Measurements from ENCODE around the gene SAMD3. TPM values are rescaled to one million over a fixed set of nuclear protein-coding genes. Genes with fewer than 3 reads are reported as not detected.

SAMD3 gene
- total and polyA plus RNA-seq, 11 donors = 0.06 to 4.2 (median 0.68) TPM; not detected in 4

DNA sequence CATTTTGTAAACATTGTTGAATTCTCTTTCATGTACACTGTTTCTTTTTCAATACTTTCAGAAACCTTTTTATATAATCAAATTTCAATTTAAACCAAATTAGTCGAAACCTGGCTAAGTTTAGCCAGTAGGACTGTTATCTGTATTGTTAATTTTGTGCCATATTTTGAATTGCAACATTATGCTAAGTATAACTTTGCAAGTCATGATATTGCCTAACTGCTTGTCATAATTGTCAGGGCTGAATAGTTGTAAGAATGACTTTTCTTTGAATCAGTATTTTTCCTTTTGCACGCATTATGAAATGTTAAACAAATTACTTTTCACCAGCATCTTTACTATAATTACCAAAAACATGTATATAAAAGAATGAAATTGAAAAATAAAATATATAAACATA lies 82.7 kb downstream of the SAMD3 start:
- no peaks in the 10 kb centered on the region for H3K27me3 ChIP-seq
- TF ChIP-seq, protein P1, sequence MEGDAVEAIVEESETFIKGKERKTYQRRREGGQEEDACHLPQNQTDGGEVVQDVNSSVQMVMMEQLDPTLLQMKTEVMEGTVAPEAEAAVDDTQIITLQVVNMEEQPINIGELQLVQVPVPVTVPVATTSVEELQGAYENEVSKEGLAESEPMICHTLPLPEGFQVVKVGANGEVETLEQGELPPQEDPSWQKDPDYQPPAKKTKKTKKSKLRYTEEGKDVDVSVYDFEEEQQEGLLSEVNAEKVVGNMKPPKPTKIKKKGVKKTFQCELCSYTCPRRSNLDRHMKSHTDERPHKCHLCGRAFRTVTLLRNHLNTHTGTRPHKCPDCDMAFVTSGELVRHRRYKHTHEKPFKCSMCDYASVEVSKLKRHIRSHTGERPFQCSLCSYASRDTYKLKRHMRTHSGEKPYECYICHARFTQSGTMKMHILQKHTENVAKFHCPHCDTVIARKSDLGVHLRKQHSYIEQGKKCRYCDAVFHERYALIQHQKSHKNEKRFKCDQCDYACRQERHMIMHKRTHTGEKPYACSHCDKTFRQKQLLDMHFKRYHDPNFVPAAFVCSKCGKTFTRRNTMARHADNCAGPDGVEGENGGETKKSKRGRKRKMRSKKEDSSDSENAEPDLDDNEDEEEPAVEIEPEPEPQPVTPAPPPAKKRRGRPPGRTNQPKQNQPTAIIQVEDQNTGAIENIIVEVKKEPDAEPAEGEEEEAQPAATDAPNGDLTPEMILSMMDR (IDR thresholded peaks at IDR 0.05) = no peak
- TF ChIP-seq POLR2A (IDR thresholded peaks at IDR 0.05) = no peak
- H3K27ac ChIP-seq = no peak overlapping the region
- no peak for ATAC-seq
- peaks cover 0 to 19% (median 0%) of the 10 kb centered on the region in 9 donors for H3K36me3 ChIP-seq
- H3K4me3 ChIP-seq = no peak overlapping the region
- no peak for DNase-seq
- intact Hi-C loops (cut with DNase I) = no loop called here
- no peaks in the 10 kb centered on the region for H3K4me1 ChIP-seq
- 88 to 92% (median 91%) methylated on average over 2 of the region's 2 CpGs for whole genome bisulfite sequencing, 4 donors
- no peaks in the 10 kb centered on the region for H3K9me3 ChIP-seq

DNA sequence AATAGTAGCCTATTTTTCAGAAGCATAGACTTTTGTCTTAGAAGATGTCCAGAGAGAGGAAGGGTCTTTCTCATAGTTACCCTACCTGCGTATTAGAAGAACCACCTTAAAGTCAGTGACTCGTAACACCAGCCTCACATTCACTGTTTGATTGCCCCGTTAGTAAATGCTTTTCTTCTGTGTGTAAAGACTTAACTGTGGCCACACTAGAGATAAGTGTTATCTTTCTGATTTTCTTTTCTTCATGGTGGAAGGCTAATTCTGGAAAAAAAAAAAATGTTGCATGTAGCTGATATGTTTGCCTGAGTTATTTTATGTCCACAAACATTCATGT lies 83.9 kb downstream of the SAMD3 start:
- Histone ChIP-seq H3K36me3 (peaks cover 0 to 19% (median 3%) of the 10 kb centered on the region in 9 donors), H3K27ac (no peak overlapping the region), H3K27me3 (no peaks in the 10 kb centered on the region), H3K9me3 (no peaks in the 10 kb centered on the region), H3K4me1 (peaks cover 0 to 8% (median 0%) of the 10 kb centered on the region in 12 donors), H3K4me3 (no peak overlapping the region)
- intact Hi-C loops (cut with DNase I) = no loop called here
- DNase-seq = no peak
- WGBS, 4 donors = 71 to 86% (median 81%) methylated on average over 3 of the region's 3 CpGs
- TF ChIP-seq, protein P1 (IDR thresholded peaks at IDR 0.05) = no peak
- TF ChIP-seq POLR2A (IDR thresholded peaks at IDR 0.05) = no peak
- ATAC-seq = no peak

DNA sequence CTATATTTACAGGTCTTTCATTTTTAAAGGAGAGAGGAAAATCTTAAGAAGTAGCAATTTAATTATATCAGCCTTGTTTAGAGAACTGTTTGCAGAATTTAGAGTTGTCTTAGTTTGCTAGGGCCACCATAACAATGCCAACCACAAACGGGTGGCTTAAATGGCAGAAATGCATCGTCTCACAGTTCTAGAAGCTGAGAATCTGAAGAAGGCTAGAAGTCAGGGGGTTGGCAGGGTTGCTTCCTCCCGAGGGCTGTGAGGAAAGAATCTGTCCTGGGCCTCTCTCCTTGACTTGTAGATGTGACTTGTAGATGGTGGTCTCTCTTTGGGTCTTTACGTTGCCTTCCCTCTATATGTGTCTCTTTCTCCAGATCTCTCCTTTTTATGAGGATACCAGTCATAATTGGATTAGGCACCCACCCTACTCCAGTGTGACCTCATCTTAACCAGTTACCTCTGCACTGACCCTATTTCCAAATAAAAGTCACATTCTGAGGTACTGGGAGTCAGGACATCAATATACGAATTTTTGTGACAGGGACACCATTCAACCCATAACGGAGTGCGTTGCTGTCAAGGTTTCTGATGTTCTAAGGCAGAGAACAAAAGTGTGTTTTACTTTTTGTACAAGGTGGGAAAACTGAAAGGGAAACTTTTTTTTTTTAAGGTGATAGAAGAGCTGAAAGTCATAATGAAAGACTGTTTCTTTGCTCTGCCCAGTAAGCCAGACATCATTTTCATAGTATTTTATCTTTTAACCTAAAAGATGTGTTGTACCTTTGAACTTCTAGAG lies 84.4 kb downstream of the SAMD3 start:
- DNase-seq (no peak), ATAC-seq (no peak)
- intact Hi-C loops (cut with DNase I) = no loop called here
- H3K27me3 ChIP-seq = no peaks in the 10 kb centered on the region
- no peak for TF ChIP-seq POLR2A (IDR thresholded peaks at IDR 0.05)
- TF ChIP-seq, protein P1 (IDR thresholded peaks at IDR 0.05) = no peak
- peaks cover 0 to 19% (median 3%) of the 10 kb centered on the region in 9 donors for H3K36me3 ChIP-seq
- no peak overlapping the region for H3K4me3 ChIP-seq
- H3K4me1 ChIP-seq = peaks cover 0 to 9% (median 0%) of the 10 kb centered on the region in 12 donors
- H3K9me3 ChIP-seq = no peaks in the 10 kb centered on the region
- 75 to 93% (median 84%) methylated on average over 7 of the region's 7 CpGs for WGBS, 4 donors
- no peak overlapping the region for H3K27ac ChIP-seq

DNA sequence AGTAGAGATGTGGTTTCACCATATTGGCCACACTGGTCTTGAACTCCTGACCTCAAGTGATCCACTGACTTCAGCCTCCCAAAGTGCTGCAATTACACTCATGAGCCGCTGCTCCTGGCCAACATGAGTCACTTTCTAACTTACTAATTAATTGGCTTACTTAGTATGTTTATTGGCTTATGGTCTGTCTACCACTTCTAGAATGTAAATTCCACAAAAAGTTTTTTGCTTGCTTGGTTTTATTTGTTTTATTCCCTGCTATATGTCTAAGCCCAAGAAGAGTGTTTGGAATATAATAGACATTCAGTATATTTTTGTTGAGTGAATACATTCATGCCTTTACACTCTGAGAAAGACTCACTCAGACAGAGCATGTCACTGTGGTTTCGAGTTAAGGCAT lies 86.0 kb downstream of the SAMD3 start:
- intact Hi-C loops (cut with DNase I) = no loop called here
- Histone ChIP-seq H3K9me3 (no peaks in the 10 kb centered on the region), H3K4me3 (no peak overlapping the region), H3K27me3 (no peaks in the 10 kb centered on the region), H3K36me3 (peaks cover 0 to 19% (median 3%) of the 10 kb centered on the region in 9 donors), H3K27ac (no peak overlapping the region), H3K4me1 (peaks cover 0 to 9% (median 0%) of the 10 kb centered on the region in 12 donors)
- DNase-seq = no peak
- TF ChIP-seq POLR2A (IDR thresholded peaks at IDR 0.05) = no peak
- TF ChIP-seq, protein P1 (IDR thresholded peaks at IDR 0.05) = no peak
- WGBS, 4 donors = 94 to 100% (median 95%) methylated on average over 2 of the region's 2 CpGs
- ATAC-seq = no peak

Measured in heart left ventricle (tissue), 16 donors.